ENCODE results near the gene PKP2. TPM values are rescaled to one million over a fixed set of nuclear protein-coding genes. Genes with fewer than 3 reads are reported as not detected.

Gene PKP2
- polyA plus RNA-seq, 6 donors from 2014 or later = not detected

Other genes with a start within 250 kb of the PKP2 start
- gene DNM1L, start 217.5 kb downstream of the PKP2 start, polyA plus RNA-seq (ENCODE audit: low read depth in 6 of 6) = 10 to 100 TPM in 5 of 6 donors, 1 to 10 TPM in 1; 5.2 to 22.2 (median 15.9) TPM
- 10 to 100 TPM in 5 of 6 donors, 1 to 10 TPM in 1; 7.8 to 19.2 (median 13.0) TPM for gene YARS2, start 140.9 kb downstream of the PKP2 start, polyA plus RNA-seq (ENCODE audit: low read depth in 6 of 6)